ENCODE data around the gene PRPF31.

Gene PRPF31

GRCh38 chr19:54115109-54116063 is at the start of gene PRPF31, which contains the start of gene TFPT:
Gene PRPF31, plus strand, starts transcription at chr19:54115754. Its CDS starts 2,525 bp downstream, at chr19:54118279.
Gene TFPT, minus strand, starts transcription at chr19:54115657. Its CDS starts 388 bp downstream, at chr19:54115269.
- H3K4me3 ChIP-seq (ENCODE audit: low read depth, low read length) = peak within 1 kb of the TSS; percentile 52
- H3K27me3 ChIP-seq (ENCODE audit: insufficient read depth, low read depth, severe bottlenecking) = no peaks in the 10 kb centered on the region
- no peak for TF ChIP-seq CTCF (IDR thresholded peaks at IDR 0.05; ENCODE audit: low read depth, low read length)
- peaks cover 36% of the 10 kb centered on the region for H3K36me3 ChIP-seq
- H3K9me3 ChIP-seq (ENCODE audit: severe bottlenecking) = no peaks in the 10 kb centered on the region
- H3K27ac ChIP-seq = peak within 1 kb of the TSS; percentile 96
- DNase-seq = peak; percentile 95

GRCh38 chr19:54069470-54069869 is 46.1 kb upstream of the PRPF31 start:
- Histone ChIP-seq H3K36me3 (no peaks in the 10 kb centered on the region), H3K27ac (no peak overlapping the region), H3K9me3 (ENCODE audit: severe bottlenecking) (peaks cover 6% of the 10 kb centered on the region), H3K4me3 (ENCODE audit: low read depth, low read length) (no peak overlapping the region), H3K27me3 (ENCODE audit: insufficient read depth, low read depth, severe bottlenecking) (peaks cover 90% of the 10 kb centered on the region)
- no peak for DNase-seq
- no peak for TF ChIP-seq CTCF (IDR thresholded peaks at IDR 0.05; ENCODE audit: low read depth, low read length)

GRCh38 chr19:54073829-54074228 is 41.7 kb upstream of the PRPF31 start:
- no peak for DNase-seq
- TF ChIP-seq CTCF (IDR thresholded peaks at IDR 0.05; ENCODE audit: low read depth, low read length) = no peak
- Histone ChIP-seq H3K27ac (no peak overlapping the region), H3K9me3 (ENCODE audit: severe bottlenecking) (peaks cover 6% of the 10 kb centered on the region), H3K4me3 (ENCODE audit: low read depth, low read length) (no peak overlapping the region), H3K36me3 (no peaks in the 10 kb centered on the region), H3K27me3 (ENCODE audit: insufficient read depth, low read depth, severe bottlenecking) (peaks cover 75% of the 10 kb centered on the region)

GRCh38 chr19:54074851-54075250 is 40.7 kb upstream of the PRPF31 start:
- no peaks in the 10 kb centered on the region for H3K36me3 ChIP-seq
- no peak overlapping the region for H3K27ac ChIP-seq
- no peak for TF ChIP-seq CTCF (IDR thresholded peaks at IDR 0.05; ENCODE audit: low read depth, low read length)
- peaks cover under 1% of the 10 kb centered on the region for H3K9me3 ChIP-seq (ENCODE audit: severe bottlenecking)
- no peak overlapping the region for H3K4me3 ChIP-seq (ENCODE audit: low read depth, low read length)
- DNase-seq = no peak
- H3K27me3 ChIP-seq (ENCODE audit: insufficient read depth, low read depth, severe bottlenecking) = peaks cover 74% of the 10 kb centered on the region

- peaks cover 11% of the 10 kb centered on the region for H3K9me3 ChIP-seq (ENCODE audit: severe bottlenecking)
- H3K27me3 ChIP-seq (ENCODE audit: insufficient read depth, low read depth, severe bottlenecking) = peaks cover 69% of the 10 kb centered on the region
- no peak overlapping the region for H3K4me3 ChIP-seq (ENCODE audit: low read depth, low read length)
- no peaks in the 10 kb centered on the region for H3K36me3 ChIP-seq
- no peak for TF ChIP-seq CTCF (IDR thresholded peaks at IDR 0.05; ENCODE audit: low read depth, low read length)
- DNase-seq = no peak
- H3K27ac ChIP-seq = no peak overlapping the region
Observed at GRCh38 chr19:54077334-54077733, 38.2 kb upstream of the PRPF31 start.
